ENCODE data around the gene STK32C.

GRCh38 chr10:132209130-132209529 is 98.6 kb downstream of the STK32C start:
- no peak for TF ChIP-seq CTCF (IDR thresholded peaks at IDR 0.05)
- no peak for TF ChIP-seq POLR2A (IDR thresholded peaks at IDR 0.05)
- no peak for TF ChIP-seq POLR2AphosphoS5 (IDR thresholded peaks at IDR 0.05)
- no peak for TF ChIP-seq EP300 (IDR thresholded peaks at IDR 0.05)
